IPS DF 4.7 (cell line): Measurements from ENCODE around the gene CEBPG.

Experiments
- DNase-seq: peaks from one replicate; pipeline ENCODE4 v3.0.0-alpha.2; 2013; ENCODE audit warnings: low spot score; ENCODE audit errors: extremely low read depth

Gene CEBPG

DNA sequence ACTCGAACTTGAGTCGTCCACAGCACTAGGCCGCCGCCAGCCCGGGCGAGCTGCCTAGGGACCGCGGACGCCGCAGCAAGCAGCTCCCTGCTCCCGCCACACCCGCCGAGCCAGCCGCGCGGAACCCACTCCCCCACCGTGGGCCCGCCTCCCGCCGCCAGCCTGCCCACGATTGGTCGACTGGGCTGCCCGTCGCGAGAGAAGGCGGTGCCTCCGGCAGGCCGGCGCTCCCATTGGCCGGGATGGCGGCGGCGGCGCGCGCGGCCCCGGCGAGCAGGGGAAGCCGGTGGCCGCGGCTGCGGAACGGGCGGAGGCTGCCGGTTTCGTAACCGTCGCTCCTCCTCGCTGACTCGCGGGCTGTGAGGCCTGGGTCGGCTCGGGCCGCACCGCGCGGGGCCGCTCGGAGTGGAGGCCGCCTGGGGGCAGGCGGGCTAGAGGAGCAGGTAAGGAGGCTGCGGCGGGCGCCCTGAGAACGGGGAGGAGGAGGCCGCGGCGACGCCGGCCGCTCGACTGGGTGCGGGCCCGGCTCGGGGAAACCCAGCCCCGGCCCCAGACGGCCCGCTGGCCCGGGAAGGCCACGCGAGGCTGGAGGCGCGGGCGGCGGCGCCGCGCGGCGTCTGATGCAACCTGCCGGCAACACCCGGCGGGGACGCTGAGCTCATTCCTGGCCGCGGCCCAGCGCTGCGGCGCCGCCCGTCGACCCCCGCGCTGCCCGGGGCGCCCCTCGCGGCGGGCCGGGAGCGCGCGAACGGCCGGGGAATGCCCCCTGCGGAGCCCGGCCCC lies at the start of gene CEBPG:
TSS of gene CEBPG (plus strand) at position 257 of the 783 bp plus-strand sequence. CDS start 5,531 bp downstream, outside the sequence.
- DNase-seq: no peak

DNA sequence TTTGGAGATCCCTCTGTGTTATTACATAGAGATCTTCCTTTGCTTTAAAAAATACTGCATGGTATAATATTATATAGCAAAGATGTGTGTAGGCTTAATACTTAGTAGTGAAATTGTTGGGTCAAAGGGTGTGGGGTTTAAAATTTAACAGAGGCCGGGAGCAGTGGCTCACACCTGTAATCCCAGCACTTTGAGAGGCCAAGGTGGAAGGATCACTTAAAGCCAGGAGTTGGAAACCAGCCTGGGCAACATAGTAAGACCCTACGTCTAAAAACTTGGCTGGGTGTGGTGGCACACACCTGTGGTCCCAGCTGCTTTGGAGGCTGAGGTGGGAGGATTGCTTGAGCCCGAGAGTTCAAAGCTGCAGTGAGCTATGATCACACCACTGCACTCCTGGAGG lies 48.9 kb upstream of the CEBPG start:
- DNase-seq: no peak

DNA sequence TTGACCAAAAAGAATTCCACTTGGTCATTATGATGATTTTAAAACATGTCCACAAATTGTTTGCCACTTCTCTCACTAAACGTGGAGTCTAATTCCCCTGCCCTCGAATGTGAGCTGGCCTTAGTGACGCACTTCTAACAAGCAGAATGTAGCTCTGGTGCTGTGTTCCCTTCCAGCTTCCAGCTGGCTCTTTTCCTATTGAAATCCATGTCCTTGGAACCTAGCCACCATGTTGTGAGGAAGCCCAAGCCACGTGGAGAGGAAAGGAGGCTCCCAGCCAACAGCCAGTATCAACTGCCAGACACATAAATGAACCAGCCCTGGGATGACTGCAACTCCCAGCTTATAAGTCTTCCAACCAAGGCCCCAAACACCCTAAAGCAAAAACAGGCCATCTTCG lies 47.6 kb upstream of the CEBPG start:
- no peak for DNase-seq

DNA sequence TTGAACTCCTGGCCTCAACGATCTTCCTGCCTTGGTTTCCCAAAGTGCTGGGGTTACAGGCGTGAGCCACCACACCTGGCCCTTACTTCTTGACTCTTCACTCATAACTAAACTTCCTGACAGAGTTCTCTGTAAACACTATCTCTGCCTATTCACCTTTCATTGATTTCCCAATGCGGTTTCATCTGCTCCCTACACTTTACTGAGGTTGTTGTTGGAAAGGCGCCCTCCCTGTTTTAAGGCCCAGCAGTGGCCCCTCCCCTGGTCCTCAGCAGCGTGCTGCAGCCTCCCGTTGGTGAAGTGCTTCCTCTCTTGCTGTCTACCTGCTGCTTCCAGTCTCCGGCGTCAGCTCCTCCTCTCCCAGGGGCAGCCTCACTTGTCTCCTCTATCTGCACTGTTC lies 44.4 kb upstream of the CEBPG start:
- no peak for DNase-seq

DNA sequence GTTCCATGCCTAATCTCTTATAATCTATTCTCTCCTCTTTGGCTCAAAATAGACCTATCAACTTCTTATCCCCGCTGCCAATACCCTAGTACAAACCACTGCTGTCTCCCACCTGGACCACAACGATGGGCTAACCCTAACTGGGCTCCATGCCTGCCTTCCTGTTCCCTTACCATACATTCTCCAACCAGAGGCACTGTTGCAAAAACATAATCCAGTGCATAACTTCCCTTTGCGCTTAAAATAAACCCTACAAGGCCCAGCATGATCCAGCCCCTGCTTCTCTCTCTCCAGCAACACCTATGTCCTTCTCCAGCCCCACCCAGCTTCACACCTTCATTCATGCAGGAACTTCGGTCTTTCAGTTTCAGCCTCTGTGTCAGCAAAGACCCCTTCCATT lies 43.8 kb upstream of the CEBPG start:
- DNase-seq: no peak

- no peak for DNase-seq
Observed at GRCh38 chr19:33332248-33332647, 41.3 kb upstream of the CEBPG start.

DNA sequence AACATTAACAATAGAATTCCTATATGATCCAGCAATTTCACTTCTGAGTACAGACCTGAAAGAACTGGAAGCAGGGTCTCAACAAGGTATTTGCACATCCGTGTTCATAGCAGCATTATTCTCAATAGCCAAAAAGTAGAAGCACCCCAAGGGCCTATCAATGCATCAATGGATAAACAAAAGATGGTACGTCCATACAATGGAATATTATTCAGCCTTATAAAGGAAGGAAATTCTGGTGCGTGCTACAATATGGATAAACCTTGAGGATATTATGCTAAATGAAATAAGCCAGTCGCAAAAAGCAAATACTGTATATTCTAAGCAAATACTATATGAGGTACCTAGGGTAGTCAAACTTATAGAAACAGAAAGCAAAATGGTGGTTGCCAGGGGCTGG lies 40.4 kb upstream of the CEBPG start:
- no peak for DNase-seq

- DNase-seq: no peak
Observed at GRCh38 chr19:33333642-33334041, 39.9 kb upstream of the CEBPG start.

GRCh38 chr19:33334271-33334670 lies 39.2 kb upstream of the CEBPG start:
- no peak for DNase-seq

- no peak for DNase-seq
Observed at GRCh38 chr19:33335446-33335845, 38.1 kb upstream of the CEBPG start.

- no peak for DNase-seq
Observed at GRCh38 chr19:33339016-33339984, 34.2 kb upstream of the CEBPG start.

GRCh38 chr19:33340991-33341390 lies 32.5 kb upstream of the CEBPG start:
- no peak for DNase-seq

DNA sequence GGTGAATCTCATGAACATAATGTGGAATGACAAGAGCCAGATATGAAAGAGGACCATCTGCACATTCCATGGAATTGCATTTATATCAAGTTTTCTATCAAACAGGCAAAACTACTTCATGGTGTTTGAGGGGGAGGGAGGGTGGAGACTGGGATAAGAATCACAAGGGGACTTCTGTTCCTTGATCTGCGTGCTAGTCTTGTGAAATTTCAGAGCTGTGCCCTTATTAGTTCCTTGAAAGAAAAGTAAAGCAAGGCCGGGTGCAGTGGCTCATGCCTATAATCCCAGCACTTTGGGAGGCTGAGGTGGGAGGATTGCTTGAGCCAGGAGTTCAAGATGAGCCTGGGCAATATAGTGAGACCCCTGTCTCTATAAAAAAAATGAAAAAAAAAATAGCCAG lies 30.2 kb upstream of the CEBPG start:
- no peak for DNase-seq

GRCh38 chr19:33343859-33344572 lies 29.5 kb upstream of the CEBPG start:
- no peak for DNase-seq

- no peak for DNase-seq
Observed at GRCh38 chr19:33344573-33344925, 29.0 kb upstream of the CEBPG start.

- no peak for DNase-seq
Observed at GRCh38 chr19:33345163-33345562, 28.3 kb upstream of the CEBPG start.

GRCh38 chr19:33346665-33347064 lies 26.8 kb upstream of the CEBPG start:
- DNase-seq: no peak

GRCh38 chr19:33347300-33347699 lies 26.2 kb upstream of the CEBPG start:
- DNase-seq: no peak

DNA sequence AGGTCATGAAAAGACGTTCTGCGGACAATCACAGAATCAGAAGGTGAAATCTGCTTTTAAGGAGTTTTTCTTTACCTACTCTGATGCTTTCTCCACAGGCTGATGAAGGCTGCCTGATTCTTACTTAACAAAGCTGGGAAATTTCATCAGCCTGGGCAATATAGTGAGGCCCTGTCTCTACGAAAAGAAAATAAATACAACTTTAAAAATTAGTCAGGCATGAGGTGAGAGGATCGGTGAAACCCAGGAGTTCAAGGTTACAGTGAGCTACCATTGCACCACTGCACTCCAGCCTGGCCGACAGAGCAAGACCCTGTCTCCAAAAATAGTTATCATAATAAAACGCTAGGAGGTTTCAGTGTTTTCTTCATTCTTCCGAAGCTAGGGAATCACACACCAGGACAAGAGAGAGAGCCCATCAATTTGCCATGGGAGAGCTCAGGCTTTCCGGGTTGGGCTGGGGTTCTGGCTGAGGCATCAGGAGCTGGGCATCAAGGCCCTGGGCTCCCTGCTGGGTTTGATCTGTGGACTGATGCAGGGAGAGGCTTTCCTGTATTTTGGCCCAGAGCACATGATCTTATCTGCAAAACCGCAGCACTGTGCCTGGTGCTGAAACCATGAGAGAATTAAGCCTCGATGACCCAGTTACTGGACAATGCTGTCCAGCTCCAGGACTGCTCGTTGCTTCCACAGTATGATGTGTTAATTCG lies 25.1 kb upstream of the CEBPG start:
- DNase-seq: no peak

- DNase-seq: no peak
Observed at GRCh38 chr19:33349319-33350289, 23.9 kb upstream of the CEBPG start.
